K562 (cell line): ENCODE results near the gene RGS6. TPM values are rescaled to one million over a fixed set of nuclear protein-coding genes. Genes with fewer than 3 reads are reported as not detected.

Experiments
- ATAC-seq: fragments of 200-7000 bp; cut with Tn5 transposase; 3 replicates; pipeline ENCODE4 v1.9.1; 2020; ENCODE audit warnings: moderate library complexity
- BruUV-seq: library from RNA; stranded (reverse); fragments of 400-500 nt; replicated peaks from 2 replicates; lab custom pipeline; 2021; lab: Mats Ljungman, UMichigan
- CTCF ChIA-PET: fragments of 300-600 bp; formaldehyde crosslinking; extraction: SDS; loops from one replicate; lab custom pipeline; 2021; ENCODE audit warnings: low intra/inter-chr PET ratio; lab: Yijun Ruan, JAX
- POLR2A ChIA-PET: fragments of 300-600, 350-650 bp; sonication (Branson Sonifier 250); formaldehyde crosslinking; extraction: SDS; loops from one replicate; lab custom pipeline; 2021; ENCODE audit warnings: antibody characterized with exemption, inconsistent platforms; lab: Yijun Ruan, JAX
- DNase-seq, 4 experiments: peaks; one replicate each; pipeline versions ENCODE4 v3.0.0 to v3.0.0-alpha.2; 2011 to 2018; ENCODE audit warnings: low spot score in 3 of 4, mixed read lengths in 3 of 4; ENCODE audit errors: extremely low read depth in 1 of 4
- FAIRE-seq: peaks from 2 replicates; lab custom pipeline; 2011; peaks lifted over from hg19 to GRCh38; lab: Jason Lieb, UNC
- H2AFZ ChIP-seq: 2 replicates; pipeline ENCODE4 v1.6.0; 2011; ENCODE audit warnings: low read depth, low read length, control low read depth, inconsistent platforms
- H3K27ac ChIP-seq: fragments of 200-600 bp; 3 replicates; pipeline ENCODE4 v1.8.0; 2011; ENCODE audit warnings: low read depth, mild to moderate bottlenecking, control low read depth, inconsistent platforms, low read length, moderate library complexity, mixed read lengths; ENCODE audit errors: extremely low read depth
- H3K27me3 ChIP-seq, 2 experiments: fragments of 300-600 bp in 1 of 2; 2 replicates in 1 of 2; 3 replicates in 1 of 2; pipeline versions ENCODE4 v1.6.0 to v1.8.0; 2011; ENCODE audit warnings: inconsistent platforms in 2 of 2, low read length in 2 of 2, mild to moderate bottlenecking in 1 of 2, mixed read lengths in 1 of 2, moderate library complexity in 1 of 2; ENCODE audit not compliant: control insufficient read depth in 2 of 2, insufficient read depth in 2 of 2
- H3K36me3 ChIP-seq: fragments of 300-600 bp; 3 replicates; pipeline ENCODE4 v1.8.0; 2011; ENCODE audit warnings: mild to moderate bottlenecking, low read length, inconsistent platforms; ENCODE audit not compliant: control insufficient read depth, insufficient read depth
- H3K4me1 ChIP-seq, 2 experiments: fragments of 200-600 bp in 1 of 2; replicated peaks in 1 of 2; 2 replicates in 1 of 2; 3 replicates in 1 of 2; pipeline versions ENCODE4 v1.5.1 to v1.8.0; 2011; ENCODE audit warnings: inconsistent platforms in 2 of 2, low read length in 2 of 2, mild to moderate bottlenecking in 1 of 2, mixed read lengths in 1 of 2, moderate library complexity in 1 of 2; ENCODE audit not compliant: control insufficient read depth in 2 of 2, insufficient read depth in 2 of 2
- H3K4me2 ChIP-seq: 2 replicates; pipeline ENCODE4 v1.6.1; 2011; ENCODE audit warnings: low read length, control low read depth, inconsistent platforms, mixed read lengths; ENCODE audit not compliant: insufficient read depth
- H3K4me3 ChIP-seq: fragments of 200-600 bp; sonication (generic), shearing (Covaris generic); 2 replicates; pipeline ENCODE4 v1.5.1; 2016; ENCODE audit warnings: control low read depth, inconsistent platforms
- H3K79me2 ChIP-seq: fragments of 200-600 bp; 3 replicates; pipeline ENCODE4 v1.8.0; 2011; ENCODE audit warnings: low read length, inconsistent platforms; ENCODE audit not compliant: control insufficient read depth, insufficient read depth
- H3K9ac ChIP-seq, 2 experiments: 2 replicates each; pipeline versions ENCODE4 v1.6.0 to v1.6.1; 2011; ENCODE audit warnings: low read depth in 2 of 2, low read length in 2 of 2, control low read depth in 1 of 2, inconsistent platforms in 1 of 2, mild to moderate bottlenecking in 1 of 2, mixed read lengths in 1 of 2; ENCODE audit not compliant: insufficient read depth in 1 of 2
- H3K9me1 ChIP-seq: one replicate; pipeline ENCODE4 v1.6.0; 2011; ENCODE audit warnings: inconsistent platforms, mild to moderate bottlenecking, low read length, moderate library complexity; ENCODE audit not compliant: control insufficient read depth, insufficient read depth
- H3K9me3 ChIP-seq: replicated peaks from 2 replicates; pipeline ENCODE4 v1.5.1; 2011; ENCODE audit warnings: low read depth, low read length, inconsistent platforms; ENCODE audit not compliant: control insufficient read depth, insufficient read depth
- H4K20me1 ChIP-seq: replicated peaks from 2 replicates; pipeline ENCODE4 v1.6.1; 2011; ENCODE audit warnings: low read length, inconsistent platforms, mixed read lengths; ENCODE audit not compliant: control insufficient read depth, insufficient read depth
- CC2D1A ChIP-seq: fragments of 450-650 bp; IDR thresholded peaks from 2 replicates; pipeline ENCODE4 v1.6.1; 2017; ENCODE audit warnings: mild to moderate bottlenecking
- DIDO1 ChIP-seq: fragments of 450-650 bp; IDR thresholded peaks from 2 replicates; pipeline ENCODE4 v1.6.1; 2016; ENCODE audit warnings: low read depth, missing biosample characterization, missing genetic modification characterization
- GATAD2A ChIP-seq: fragments of 450-650 bp; IDR thresholded peaks from 2 replicates; pipeline ENCODE4 v1.6.1; 2017
- HNRNPH1 ChIP-seq: fragments of 200-400 bp; formaldehyde crosslinking; optimal IDR thresholded peaks from 2 replicates; pipeline ENCODE3; 2017; ENCODE audit warnings: low read depth, mild to moderate bottlenecking, low read length, moderate library complexity
- HSF4 ChIP-seq: fragments of 250-450 bp; sonication (Bioruptor Pico); IDR thresholded peaks from 2 replicates; pipeline ENCODE4 v2.1.2; 2022; ENCODE audit warnings: mild to moderate bottlenecking, moderate library complexity, borderline replicate concordance
- MXI1 ChIP-seq: IDR thresholded peaks from 2 replicates; pipeline ENCODE4 v1.6.1; 2011; ENCODE audit warnings: low read depth, mild to moderate bottlenecking, improper control_type of control experiment, low read length
- SPI1 ChIP-seq: IDR thresholded peaks from 2 replicates; pipeline ENCODE4 v1.6.1; 2011; ENCODE audit warnings: low read depth, low read length, control low read depth, borderline replicate concordance
- ZBTB7A ChIP-seq: IDR thresholded peaks from 2 replicates; pipeline ENCODE4 v1.6.1; 2011; ENCODE audit warnings: low read depth, mild to moderate bottlenecking, low read length, moderate library complexity, borderline replicate concordance; ENCODE audit not compliant: control insufficient read depth
- ZNF12 ChIP-seq: sonication (generic); formaldehyde crosslinking; IDR thresholded peaks from 2 replicates; pipeline ENCODE4 v1.4.0; 2020; ENCODE audit warnings: mild to moderate bottlenecking, missing genetic modification reagents
- ZNF77 ChIP-seq: fragments of 250-450 bp; sonication (Bioruptor Pico); IDR thresholded peaks from 2 replicates; pipeline ENCODE4 v1.5.0; 2020
- WGBS: fragments of 100-300 bp; shearing (Covaris generic); methylation state at CpG from one replicate; pipeline ENCODE4 v1.1.6; 2016; ENCODE audit warnings: low coverage, mixed read lengths; ENCODE audit not compliant: insufficient coverage; ENCODE audit errors: missing lambda C conversion rate; 5-methylcytosine and 5-hydroxymethylcytosine counted together
- in situ Hi-C: fragments of 300-500 bp; cut with MboI; formaldehyde crosslinking; loops from 4 replicates; pipeline ENCODE4 v1.15.0; 2018; ENCODE audit warnings: inconsistent platforms, mixed read lengths
- intact Hi-C: fragments of 100-400 bp; cut with micrococcal nuclease; formaldehyde crosslinking; loops from 2 replicates; pipeline ENCODE4 v1.14.2; 2022
- polyA plus RNA-seq, 8 experiments: library from polyadenylated mRNA; depleted of rRNA in 4 of 8; stranded (reverse) in 5 of 8; unstranded in 3 of 8; fragments of >200 nt; fragmentation: Nextera tagmentation in 2 of 8; fragmentation: Illumina TruSeq in 1 of 8; extraction: Ambion mirVana in 2 of 8; extraction: Trizol in 1 of 8; gene quantifications; 2 replicates each; pipeline versions ENCODE4 v1.2.1 to v1.2.3, GENCODE V29; 2011 to 2014; ENCODE audit warnings: inconsistent platforms in 1 of 8, missing spikeins in 1 of 8
- total RNA-seq, 7 experiments: library from RNA; depleted of rRNA in 6 of 7; stranded (reverse); fragments of >200 nt in 6 of 7; fragmentation: Illumina TruSeq in 2 of 7; extraction: Trizol in 2 of 7; gene quantifications; 2 replicates each; pipeline versions ENCODE4 v1.2.1 to v1.2.3, GENCODE V29; 2011 to 2021; ENCODE audit warnings: low replicate concordance in 1 of 7
- TF ChIP-seq, protein P1 (sequence below): fragments of 200-800 bp; sonication (Bioruptor generic); IDR thresholded peaks from 2 replicates; pipeline ENCODE4 v1.6.1; 2017; ENCODE audit warnings: missing genetic modification characterization, missing compliant biosample characterization
- TF ChIP-seq, protein P2 (sequence below): sonication (generic); formaldehyde crosslinking; IDR thresholded peaks from 2 replicates; pipeline ENCODE4 v1.8.1; 2023; ENCODE audit warnings: mild to moderate bottlenecking, missing genetic modification reagents

RGS6 gene
- total and polyA plus RNA-seq, 9 of the 15 experiments (the other 6 are each of a cell fraction or from before 2014, with no cell fraction given), result not detected

DNA sequence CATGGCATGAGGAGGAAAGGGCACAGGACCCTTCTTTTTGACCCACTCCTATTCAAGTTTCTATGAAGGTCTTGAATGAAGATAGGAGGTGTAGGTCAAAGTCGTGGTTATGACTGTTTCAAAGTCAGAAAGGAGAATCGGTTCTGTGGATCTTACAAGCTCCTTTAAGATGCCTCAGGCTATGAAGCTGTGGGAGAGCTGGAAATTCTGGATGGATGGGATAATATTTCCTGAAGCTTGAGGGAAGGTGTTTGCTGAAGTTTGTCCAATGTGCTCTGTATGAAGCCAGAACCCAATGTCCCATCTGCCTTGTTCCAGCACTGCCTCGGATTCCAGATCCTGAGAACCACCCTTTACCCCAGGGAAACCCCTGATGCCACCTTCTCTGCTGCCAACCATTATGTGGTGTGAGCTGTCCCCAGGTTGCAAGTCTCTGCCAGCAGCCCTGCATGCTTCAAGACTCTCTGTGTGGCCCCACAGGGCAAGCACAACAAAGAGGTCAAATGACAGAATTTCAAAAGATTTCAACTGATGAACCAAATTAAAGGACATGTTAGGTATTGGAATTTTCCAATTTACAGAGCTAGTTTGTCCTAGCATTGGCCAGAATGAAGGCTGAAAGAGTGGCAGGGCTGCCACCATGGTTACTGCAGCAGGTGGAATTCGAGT lies 472.0 kb downstream of the RGS6 start:
- H3K9ac ChIP-seq, result no peak overlapping the region
- H3K79me2 ChIP-seq, result no peaks in the 10 kb centered on the region
- FAIRE-seq (no peak), DNase-seq (no peak), ATAC-seq (no peak)
- BruUV-seq, result no TSS peak
- WGBS, result 0% methylated on average over 3 of the region's 4 CpGs
- H3K27ac ChIP-seq, result no peak overlapping the region
- no peaks in the 10 kb centered on the region for H3K9me1 ChIP-seq
- TF ChIP-seq CC2D1A, result no peak
- no peak for TF ChIP-seq GATAD2A
- no peak for TF ChIP-seq SPI1
- TF ChIP-seq ZNF77, result no peak
- TF ChIP-seq ZNF12 (CRISPR knock-in tag), result no peak
- TF ChIP-seq DIDO1 (tag), result no peak
- TF ChIP-seq HSF4, result no peak
- TF ChIP-seq, protein P1, sequence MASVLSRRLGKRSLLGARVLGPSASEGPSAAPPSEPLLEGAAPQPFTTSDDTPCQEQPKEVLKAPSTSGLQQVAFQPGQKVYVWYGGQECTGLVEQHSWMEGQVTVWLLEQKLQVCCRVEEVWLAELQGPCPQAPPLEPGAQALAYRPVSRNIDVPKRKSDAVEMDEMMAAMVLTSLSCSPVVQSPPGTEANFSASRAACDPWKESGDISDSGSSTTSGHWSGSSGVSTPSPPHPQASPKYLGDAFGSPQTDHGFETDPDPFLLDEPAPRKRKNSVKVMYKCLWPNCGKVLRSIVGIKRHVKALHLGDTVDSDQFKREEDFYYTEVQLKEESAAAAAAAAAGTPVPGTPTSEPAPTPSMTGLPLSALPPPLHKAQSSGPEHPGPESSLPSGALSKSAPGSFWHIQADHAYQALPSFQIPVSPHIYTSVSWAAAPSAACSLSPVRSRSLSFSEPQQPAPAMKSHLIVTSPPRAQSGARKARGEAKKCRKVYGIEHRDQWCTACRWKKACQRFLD (CRISPR knock-in tag), result no peak
- TF ChIP-seq, protein P2, sequence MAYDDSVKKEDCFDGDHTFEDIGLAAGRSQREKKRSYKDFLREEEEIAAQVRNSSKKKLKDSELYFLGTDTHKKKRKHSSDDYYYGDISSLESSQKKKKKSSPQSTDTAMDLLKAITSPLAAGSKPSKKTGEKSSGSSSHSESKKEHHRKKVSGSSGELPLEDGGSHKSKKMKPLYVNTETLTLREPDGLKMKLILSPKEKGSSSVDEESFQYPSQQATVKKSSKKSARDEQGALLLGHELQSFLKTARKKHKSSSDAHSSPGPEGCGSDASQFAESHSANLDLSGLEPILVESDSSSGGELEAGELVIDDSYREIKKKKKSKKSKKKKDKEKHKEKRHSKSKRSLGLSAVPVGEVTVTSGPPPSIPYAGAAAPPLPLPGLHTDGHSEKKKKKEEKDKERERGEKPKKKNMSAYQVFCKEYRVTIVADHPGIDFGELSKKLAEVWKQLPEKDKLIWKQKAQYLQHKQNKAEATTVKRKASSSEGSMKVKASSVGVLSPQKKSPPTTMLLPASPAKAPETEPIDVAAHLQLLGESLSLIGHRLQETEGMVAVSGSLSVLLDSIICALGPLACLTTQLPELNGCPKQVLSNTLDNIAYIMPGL (CRISPR knock-in tag), result no peak
- TF ChIP-seq ZBTB7A, result no peak
- TF ChIP-seq HNRNPH1, result no peak
- TF ChIP-seq MXI1, result no peak
- H3K4me1 ChIP-seq, result no peaks in the 10 kb centered on the region
- H3K4me3 ChIP-seq, result no peak overlapping the region
- no peak overlapping the region for H3K4me2 ChIP-seq
- H2AFZ ChIP-seq, result no peak overlapping the region
- in situ Hi-C loops (no loop called here), intact Hi-C loops (no loop called here)
- H3K9me3 ChIP-seq, result no peaks in the 10 kb centered on the region
- CTCF ChIA-PET, result no interaction called here
- H4K20me1 ChIP-seq, result no peaks in the 10 kb centered on the region
- POLR2A ChIA-PET, result no interaction called here
- no peaks in the 10 kb centered on the region for H3K27me3 ChIP-seq
- no peaks in the 10 kb centered on the region for H3K36me3 ChIP-seq
